H7 (cell line): ENCODE results near the gene IL11RA. TPM values are rescaled to one million over a fixed set of nuclear protein-coding genes. Genes with fewer than 3 reads are reported as not detected.
A peak's percentile ranks its signal among the peaks of the same experiment; 100 is the strongest.

ENCODE experiments used
- DNase-seq: peaks from one replicate; pipeline ENCODE4 v3.0.0; 2012
- H3K27me3 ChIP-seq: 2 replicates; pipeline ENCODE4 v1.6.0; 2011; ENCODE audit warnings: mild to moderate bottlenecking, low read length; ENCODE audit not compliant: control insufficient read depth, insufficient read depth
- H3K36me3 ChIP-seq: replicated peaks from 2 replicates; pipeline ENCODE4 v1.5.1; 2011; ENCODE audit warnings: low read length; ENCODE audit not compliant: control insufficient read depth, insufficient read depth
- H3K4me3 ChIP-seq: 2 replicates; pipeline ENCODE4 v1.5.1; 2011; ENCODE audit warnings: low read depth, mild to moderate bottlenecking, control low read depth, low read length, moderate library complexity; ENCODE audit not compliant: insufficient read depth
- total RNA-seq: library from RNA; depleted of rRNA; stranded (reverse); fragments of >200 nt; shearing (Covaris generic); gene quantifications from 2 replicates; pipeline ENCODE4 v1.2.3, GENCODE V29; 2014; rRNA removed

The IL11RA gene
- total RNA-seq, result 7.3 and 9.8 TPM in 2 replicates

- H3K4me3 ChIP-seq, result peak within 1 kb of the TSS; percentile 32
- peaks cover 15% of the 10 kb centered on the region for H3K36me3 ChIP-seq
- peak; percentile 100 for DNase-seq
- no peaks in the 10 kb centered on the region for H3K27me3 ChIP-seq
These were observed at the start of gene IL11RA for GRCh38 chr9:34651876-34652601. IL11RA (plus strand) TSS chr9:34652185; CDS start chr9:34655218, 3,033 bp downstream.

GRCh38 chr9:34603610-34604231, 48.3 kb upstream of the IL11RA start:
- peak; percentile 93 for DNase-seq
- Histone ChIP-seq H3K36me3 (no peaks in the 10 kb centered on the region), H3K27me3 (no peaks in the 10 kb centered on the region), H3K4me3 (no peak overlapping the region)

GRCh38 chr9:34606190-34606589, 45.8 kb upstream of the IL11RA start:
- no peaks in the 10 kb centered on the region for H3K27me3 ChIP-seq
- H3K4me3 ChIP-seq, result no peak overlapping the region

GRCh38 chr9:34606905-34607304, 45.1 kb upstream of the IL11RA start:
- no peaks in the 10 kb centered on the region for H3K36me3 ChIP-seq
- no peaks in the 10 kb centered on the region for H3K27me3 ChIP-seq
- H3K4me3 ChIP-seq, result no peak overlapping the region
- DNase-seq, result no peak

More at GRCh38 chr9:34606190-34606589, 45.8 kb upstream of the IL11RA start:
- DNase-seq, result no peak
- H3K36me3 ChIP-seq, result no peaks in the 10 kb centered on the region

GRCh38 chr9:34607331-34607730, 44.7 kb upstream of the IL11RA start:
- H3K27me3 ChIP-seq, result no peaks in the 10 kb centered on the region
- H3K4me3 ChIP-seq, result no peak overlapping the region
- DNase-seq, result no peak

GRCh38 chr9:34610434-34611206, 41.4 kb upstream of the IL11RA start:
- no peak for DNase-seq
- H3K36me3 ChIP-seq, result no peaks in the 10 kb centered on the region
- no peak overlapping the region for H3K4me3 ChIP-seq
- no peaks in the 10 kb centered on the region; the same call in 1 of the 2 replicates for H3K27me3 ChIP-seq

More at GRCh38 chr9:34607331-34607730, 44.7 kb upstream of the IL11RA start:
- H3K36me3 ChIP-seq, result no peaks in the 10 kb centered on the region

- Histone ChIP-seq H3K36me3 (no peaks in the 10 kb centered on the region), H3K4me3 (peak overlapping the region; percentile 79), H3K27me3 (no peaks in the 10 kb centered on the region; the same call in 1 of the 2 replicates)
- peak; percentile 62 for DNase-seq
These were observed 40.7 kb upstream of the IL11RA start for GRCh38 chr9:34611251-34611810.

GRCh38 chr9:34611811-34612787, 39.9 kb upstream of the IL11RA start, which contains the start of gene RPP25L:
RPP25L (minus strand) TSS chr9:34612097; CDS start chr9:34611296, 801 bp downstream.
- peak within 1 kb of the TSS; percentile 79 for H3K4me3 ChIP-seq
- H3K27me3 ChIP-seq, result no peaks in the 10 kb centered on the region; the same call in 1 of the 2 replicates
- H3K36me3 ChIP-seq, result no peaks in the 10 kb centered on the region
- peak; percentile 98 for DNase-seq

GRCh38 chr9:34612788-34613390, 39.1 kb upstream of the IL11RA start:
- peak; percentile 91 for DNase-seq
- Histone ChIP-seq H3K27me3 (no peaks in the 10 kb centered on the region; the same call in 1 of the 2 replicates), H3K36me3 (no peaks in the 10 kb centered on the region), H3K4me3 (peak overlapping the region; percentile 79)

- no peak for DNase-seq
- Histone ChIP-seq H3K27me3 (no peaks in the 10 kb centered on the region; the same call in 1 of the 2 replicates), H3K36me3 (no peaks in the 10 kb centered on the region), H3K4me3 (no peak overlapping the region)
These were observed 36.9 kb upstream of the IL11RA start for GRCh38 chr9:34615132-34615531.

- DNase-seq, result peak; percentile 96
- Histone ChIP-seq H3K27me3 (peaks cover 25% of the 10 kb centered on the region), H3K4me3 (peak within 1 kb of the TSS; percentile 64), H3K36me3 (no peaks in the 10 kb centered on the region)
These were observed 31.7 kb upstream of the IL11RA start, which contains the start of gene DCTN3 for GRCh38 chr9:34620061-34620994. DCTN3 (minus strand) TSS chr9:34620495; CDS start chr9:34620464, 31 bp downstream.
